GM23248 (cell line): ENCODE data around the gene YIF1B. TPM values are rescaled to one million over a fixed set of nuclear protein-coding genes. Genes with fewer than 3 reads are reported as not detected.

Experiments
- DNase-seq: peaks from one replicate; pipeline ENCODE4 v3.0.0-alpha.2; 2015
- H2AFZ ChIP-seq: fragments of 200-600 bp; sonication (generic); 2 replicates; pipeline ENCODE4 v1.6.1; 2016; ENCODE audit warnings: antibody characterized with exemption
- H3F3A ChIP-seq: fragments of 200-600 bp; sonication (generic); 2 replicates; pipeline ENCODE4 v1.6.1; 2016; ENCODE audit warnings: mild to moderate bottlenecking, antibody characterized with exemption, mixed run types; ENCODE audit not compliant: insufficient read depth
- H3K27ac ChIP-seq: fragments of 200-600 bp; sonication (generic); 2 replicates; pipeline ENCODE4 v1.5.1; 2016; ENCODE audit warnings: mild to moderate bottlenecking
- H3K27me3 ChIP-seq: fragments of 200-600 bp; sonication (generic); replicated peaks from 2 replicates; pipeline ENCODE4 v1.6.1; 2016; ENCODE audit warnings: mild to moderate bottlenecking; ENCODE audit not compliant: insufficient read depth
- H3K36me3 ChIP-seq: fragments of 200-600 bp; sonication (generic); 2 replicates; pipeline ENCODE4 v1.6.1; 2016; ENCODE audit warnings: low read depth, mild to moderate bottlenecking
- H3K4me1 ChIP-seq: fragments of 200-600 bp; sonication (generic); 2 replicates; pipeline ENCODE4 v1.6.1; 2016; ENCODE audit warnings: mild to moderate bottlenecking; ENCODE audit not compliant: insufficient read depth
- H3K4me2 ChIP-seq: fragments of 200-600 bp; sonication (generic); one replicate; pipeline ENCODE4 v1.6.1; 2016; ENCODE audit warnings: mild to moderate bottlenecking; ENCODE audit not compliant: unreplicated experiment
- H3K4me3 ChIP-seq: fragments of 200-600 bp; sonication (generic); 2 replicates; pipeline ENCODE4 v1.5.1; 2016; ENCODE audit warnings: mild to moderate bottlenecking
- H3K79me2 ChIP-seq: fragments of 200-600 bp; sonication (generic); 2 replicates; pipeline ENCODE4 v1.6.1; 2016; ENCODE audit warnings: mild to moderate bottlenecking; ENCODE audit not compliant: insufficient read depth
- H3K9ac ChIP-seq: fragments of 200-600 bp; sonication (generic); 2 replicates; pipeline ENCODE4 v1.6.1; 2016; ENCODE audit warnings: mild to moderate bottlenecking
- H3K9me2 ChIP-seq: fragments of 200-600 bp; sonication (generic); 2 replicates; pipeline ENCODE4 v1.6.1; 2016; ENCODE audit warnings: mixed run types, mild to moderate bottlenecking, moderate library complexity; ENCODE audit not compliant: insufficient read depth
- H3K9me3 ChIP-seq: fragments of 200-600 bp; sonication (generic); one replicate; pipeline ENCODE4 v1.6.1; 2017; ENCODE audit warnings: low read depth
- H4K20me1 ChIP-seq: fragments of 200-600 bp; sonication (generic); 2 replicates; pipeline ENCODE4 v1.6.0; 2016; ENCODE audit not compliant: insufficient read depth
- EZH2 ChIP-seq: fragments of 200-600 bp; sonication (generic); IDR thresholded peaks from 2 replicates; pipeline ENCODE4 v1.6.1; 2018; ENCODE audit warnings: antibody characterized with exemption, mild to moderate bottlenecking; ENCODE audit not compliant: insufficient read depth, poor library complexity, severe bottlenecking
- EZH2phosphoT487 ChIP-seq: fragments of 200-600 bp; sonication (generic); IDR thresholded peaks from 2 replicates; pipeline ENCODE4 v1.6.1; 2018; ENCODE audit warnings: antibody characterized with exemption, moderate library complexity, mild to moderate bottlenecking, low read depth; ENCODE audit not compliant: insufficient read depth
- WGBS, 2 experiments: methylation state at CpG; one replicate each; pipeline ENCODE4 v1.1.6; 2015 to 2017; ENCODE audit warnings: low lambda C conversion rate in 2 of 2, low coverage in 1 of 2; ENCODE audit errors: missing lambda C conversion rate in 2 of 2; 5-methylcytosine and 5-hydroxymethylcytosine counted together
- in situ Hi-C: fragments of 300-500 bp; cut with MboI; formaldehyde crosslinking; loops from 2 replicates; pipeline ENCODE4 v1.15.0; 2020
- polyA plus RNA-seq: library from polyadenylated mRNA; unstranded; fragments of >200 nt; fragmentation: Nextera tagmentation; extraction: Ambion mirVana; gene quantifications from 2 replicates; pipeline ENCODE4 v1.2.1, GENCODE V29; 2016
- total RNA-seq: library from RNA; depleted of rRNA; stranded (reverse); fragments of >200 nt; shearing (Covaris generic); gene quantifications from 2 replicates; pipeline ENCODE4 v1.2.3, GENCODE V29; 2014

Gene YIF1B
- total and polyA plus RNA-seq, 2 experiments from 2014 or later = 162 to 191 TPM

DNA sequence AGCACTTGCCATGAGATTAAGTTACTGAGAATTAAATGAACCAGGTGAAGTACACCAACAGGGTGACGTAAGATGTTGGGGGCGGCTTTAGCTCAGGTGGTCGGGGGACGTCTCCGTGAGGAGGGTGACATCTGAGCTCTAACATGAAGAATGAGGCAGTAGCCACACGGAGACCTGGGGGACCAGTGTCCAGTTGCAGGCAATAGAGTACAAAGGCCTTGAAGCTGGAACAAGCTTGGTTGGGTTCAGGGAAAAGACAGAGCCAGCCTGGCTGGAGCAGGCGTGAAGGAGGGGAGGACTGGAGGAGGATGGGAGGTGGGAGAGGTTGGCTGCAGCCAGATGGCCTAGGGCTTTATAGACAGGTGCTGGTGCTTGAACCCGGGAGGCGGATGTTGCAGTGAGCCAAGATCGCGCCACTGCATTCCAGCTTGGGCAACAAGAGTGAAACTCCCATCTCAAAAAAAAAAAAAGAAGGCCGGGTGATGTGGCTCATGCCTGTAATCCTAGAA, 49.8 kb downstream of the YIF1B start:
- no peaks in the 10 kb centered on the region for H3K9me2 ChIP-seq
- in situ Hi-C loops = no loop called here

DNA sequence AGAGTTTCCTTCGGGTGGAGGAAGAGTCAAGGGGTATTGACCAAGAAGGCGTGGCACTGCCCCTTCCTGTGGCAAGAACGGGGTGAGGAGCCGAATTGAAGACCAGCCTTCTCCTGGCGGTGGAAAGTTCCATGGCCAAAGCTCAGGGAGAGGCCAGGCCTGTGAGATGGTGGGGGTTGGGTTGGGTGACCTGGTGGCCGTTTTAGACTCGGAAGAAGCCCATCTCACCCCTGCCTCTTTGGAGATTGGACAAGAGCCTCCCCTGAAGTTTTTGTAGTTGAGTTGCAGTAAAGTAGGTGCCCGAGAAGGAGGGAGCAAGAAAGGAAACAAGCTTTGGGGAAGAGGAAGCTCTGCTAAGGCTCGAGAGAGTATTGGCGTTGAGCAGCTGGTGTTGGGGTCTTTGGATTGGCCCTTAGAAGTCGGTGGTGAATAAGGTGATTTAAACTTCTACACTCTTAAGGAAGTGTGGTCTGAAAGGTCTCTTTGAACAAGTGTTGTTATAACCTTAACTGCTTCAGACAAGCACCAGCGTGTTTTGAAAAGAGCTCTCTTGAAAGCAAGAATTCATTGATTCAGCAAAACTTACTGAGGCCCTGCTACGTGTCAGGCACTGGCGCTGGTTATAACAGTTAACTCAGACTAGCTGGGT, 50.4 kb downstream of the YIF1B start:
- no peak overlapping the region for H3K4me2 ChIP-seq
- TF ChIP-seq EZH2 (no peak), EZH2phosphoT487 (no peak)
- no peaks in the 10 kb centered on the region for H3K9me2 ChIP-seq
- no peaks in the 10 kb centered on the region for H3K36me3 ChIP-seq
- H3K9ac ChIP-seq = no peak overlapping the region
- no peak overlapping the region for H3K27ac ChIP-seq
- no peaks in the 10 kb centered on the region for H3K27me3 ChIP-seq
- no peak for DNase-seq
- WGBS, 2 experiments = 84 to 86% methylated on average over 12 to 14 of the region's 14 CpGs
- in situ Hi-C loops = no loop called here
- H4K20me1 ChIP-seq = no peaks in the 10 kb centered on the region
- no peaks in the 10 kb centered on the region for H3K79me2 ChIP-seq
- no peak overlapping the region for H2AFZ ChIP-seq
- no peak overlapping the region for H3K4me3 ChIP-seq
- H3F3A ChIP-seq = peaks cover 20% of the 10 kb centered on the region; the same call in 1 of the 2 replicates
- H3K4me1 ChIP-seq = peaks cover 28% of the 10 kb centered on the region
- no peaks in the 10 kb centered on the region for H3K9me3 ChIP-seq

More for the DNA sequence above, 49.8 kb downstream of the YIF1B start:
- H2AFZ ChIP-seq = no peak overlapping the region
- H3K4me2 ChIP-seq = no peak overlapping the region
- peaks cover 34% of the 10 kb centered on the region for H3K4me1 ChIP-seq
- H3K36me3 ChIP-seq = no peaks in the 10 kb centered on the region
- H3K27me3 ChIP-seq = no peaks in the 10 kb centered on the region
- DNase-seq = no peak
- H3K9ac ChIP-seq = no peak overlapping the region
- no peak overlapping the region for H3K4me3 ChIP-seq
- no peaks in the 10 kb centered on the region for H3K79me2 ChIP-seq
- H3K27ac ChIP-seq = no peak overlapping the region
- H4K20me1 ChIP-seq = no peaks in the 10 kb centered on the region
- H3K9me3 ChIP-seq = no peaks in the 10 kb centered on the region
- WGBS, 2 experiments = 91 to 96% methylated on average over 11 to 12 of the region's 12 CpGs
- TF ChIP-seq EZH2 = no peak
- no peak for TF ChIP-seq EZH2phosphoT487
- H3F3A ChIP-seq = peaks cover 22% of the 10 kb centered on the region; the same call in 1 of the 2 replicates

DNA sequence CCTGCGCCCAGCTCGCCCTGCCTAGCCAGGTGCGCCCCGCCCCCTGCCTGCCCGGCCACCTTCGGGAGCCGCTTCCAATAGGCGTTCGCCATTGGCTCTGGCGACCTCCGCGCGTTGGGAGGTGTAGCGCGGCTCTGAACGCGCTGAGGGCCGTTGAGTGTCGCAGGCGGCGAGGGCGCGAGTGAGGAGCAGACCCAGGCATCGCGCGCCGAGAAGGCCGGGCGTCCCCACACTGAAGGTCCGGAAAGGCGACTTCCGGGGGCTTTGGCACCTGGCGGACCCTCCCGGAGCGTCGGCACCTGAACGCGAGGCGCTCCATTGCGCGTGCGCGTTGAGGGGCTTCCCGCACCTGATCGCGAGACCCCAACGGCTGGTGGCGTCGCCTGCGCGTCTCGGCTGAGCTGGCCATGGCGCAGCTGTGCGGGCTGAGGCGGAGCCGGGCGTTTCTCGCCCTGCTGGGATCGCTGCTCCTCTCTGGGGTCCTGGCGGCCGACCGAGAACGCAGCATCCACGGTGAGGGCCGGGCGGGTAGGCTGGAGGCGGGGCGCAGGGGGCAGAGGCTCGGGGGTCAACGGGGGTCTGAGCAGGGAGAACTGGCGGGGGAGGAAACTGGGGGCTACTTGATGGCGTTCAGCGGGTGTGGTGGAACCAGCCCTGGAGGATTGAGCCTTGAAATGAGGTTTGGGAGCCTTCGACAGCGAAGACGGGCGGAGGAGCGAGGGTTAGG, 51.1 kb downstream of the YIF1B start, which contains the start of gene SPINT2:
Gene SPINT2 (plus strand): TSS at position 88 of the 727 bp plus-strand sequence. CDS start 320 bp downstream, at position 408.
- peaks cover 15% of the 10 kb centered on the region; the same call in 1 of the 2 replicates for H3F3A ChIP-seq
- H3K79me2 ChIP-seq = no peaks in the 10 kb centered on the region
- H3K4me3 ChIP-seq = peak within 1 kb of the TSS; percentile 57
- H3K9me2 ChIP-seq = no peaks in the 10 kb centered on the region
- no peaks in the 10 kb centered on the region for H3K36me3 ChIP-seq
- in situ Hi-C loops = no loop called here
- no peaks in the 10 kb centered on the region for H3K9me3 ChIP-seq
- H3K9ac ChIP-seq = no peak within 1 kb of the TSS
- WGBS, 2 experiments = 13 to 14% methylated on average over 68 to 78 of the region's 78 CpGs
- peak within 1 kb of the TSS; percentile 75 for H2AFZ ChIP-seq
- peak; percentile 26 for DNase-seq
- no peak within 1 kb of the TSS for H3K27ac ChIP-seq
- no peaks in the 10 kb centered on the region for H3K27me3 ChIP-seq
- no peaks in the 10 kb centered on the region for H4K20me1 ChIP-seq
- H3K4me2 ChIP-seq = peak within 1 kb of the TSS; percentile 16
- H3K4me1 ChIP-seq = peaks cover 21% of the 10 kb centered on the region
- TF ChIP-seq EZH2 (no peak), EZH2phosphoT487 (no peak)

DNA sequence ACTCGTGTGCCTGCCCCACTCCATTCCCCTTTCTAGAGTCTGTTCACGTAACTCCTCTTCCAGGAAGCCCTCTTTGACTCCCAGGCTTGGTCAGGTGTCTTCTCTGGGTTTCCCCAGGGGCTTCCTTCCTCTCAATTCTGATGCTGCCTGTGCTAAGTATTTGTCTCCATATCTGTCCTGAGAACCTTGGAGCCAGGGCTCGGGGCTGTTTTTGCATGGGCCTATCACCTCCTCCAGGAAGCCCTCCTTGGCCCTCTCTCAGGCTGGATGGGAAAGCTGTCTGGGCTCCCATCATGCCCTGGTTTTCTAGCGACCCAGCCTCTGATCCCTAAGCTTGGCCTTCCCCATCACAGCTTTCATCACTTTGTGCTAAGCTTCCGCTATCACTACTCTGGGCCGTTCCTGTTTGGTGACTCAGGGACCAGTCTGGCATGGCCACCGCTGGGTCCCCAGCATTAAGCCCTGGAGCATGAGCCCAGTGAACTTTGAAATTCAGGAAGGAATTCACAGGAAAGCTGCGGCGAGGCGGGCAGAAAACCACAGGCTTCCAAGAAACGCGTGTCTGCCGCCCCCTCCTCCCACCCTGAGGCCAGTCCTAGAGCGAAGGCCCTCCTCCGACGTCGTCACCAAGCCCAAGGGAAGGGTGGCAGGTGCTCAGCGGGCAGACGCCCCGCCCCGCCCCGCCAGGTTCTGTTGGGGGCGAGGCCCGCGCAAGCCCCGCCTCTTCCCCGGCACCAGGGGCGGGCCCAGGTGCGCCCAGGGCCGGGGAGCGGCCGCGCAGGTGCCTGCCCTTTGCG, 51.9 kb downstream of the YIF1B start:
- no peak overlapping the region for H3K9ac ChIP-seq
- no peaks in the 10 kb centered on the region for H3K36me3 ChIP-seq
- H4K20me1 ChIP-seq = no peaks in the 10 kb centered on the region
- TF ChIP-seq EZH2phosphoT487 = no peak
- H3K4me2 ChIP-seq = peak overlapping the region; percentile 16
- H3K4me1 ChIP-seq = peaks cover 21% of the 10 kb centered on the region
- H3K79me2 ChIP-seq = no peaks in the 10 kb centered on the region
- H3K9me2 ChIP-seq = no peaks in the 10 kb centered on the region
- WGBS, 2 experiments = 20 to 21% methylated on average over 13 to 22 of the region's 34 CpGs
- H3K4me3 ChIP-seq = peak overlapping the region; percentile 57
- H3K27ac ChIP-seq = no peak overlapping the region
- no peaks in the 10 kb centered on the region for H3K9me3 ChIP-seq
- peaks cover 15% of the 10 kb centered on the region; the same call in 1 of the 2 replicates for H3F3A ChIP-seq
- peak overlapping the region; percentile 75 for H2AFZ ChIP-seq
- no peaks in the 10 kb centered on the region for H3K27me3 ChIP-seq
- peak; percentile 64 for DNase-seq
- in situ Hi-C loops = no loop called here
